Measurements from ENCODE around the gene RARA.

Gene RARA

DNA sequence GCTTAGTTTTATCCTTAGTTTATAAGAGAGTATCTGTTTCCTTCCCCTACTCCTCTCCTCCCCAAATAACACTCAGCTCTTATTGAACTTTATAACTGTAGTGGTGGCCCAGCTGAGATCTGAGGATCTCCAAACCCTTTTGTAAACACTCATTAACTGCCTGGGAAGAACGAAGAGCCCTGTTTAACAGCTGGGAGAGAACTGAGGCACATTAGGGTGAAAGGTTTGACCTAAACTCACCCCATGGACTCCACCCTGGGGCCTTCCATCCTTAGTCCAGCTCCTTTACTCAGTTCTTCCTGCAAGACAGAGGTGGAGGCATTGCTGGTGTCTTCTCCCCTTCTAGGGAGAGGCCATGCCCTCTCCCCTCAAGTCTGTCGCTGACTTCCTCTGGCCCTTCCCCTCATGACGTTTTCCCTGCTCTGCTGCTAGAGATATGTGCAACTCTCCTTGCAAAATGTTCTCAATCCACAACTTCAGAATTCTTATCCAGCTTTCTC, 1.2 kb upstream of the RARA start:
- peaks cover 72% of the 10 kb centered on the region for H3K4me1 ChIP-seq (ENCODE audit: control insufficient read depth, insufficient read depth, low read length, unreplicated experiment)
- no peak overlapping the region for H3K4me3 ChIP-seq (ENCODE audit: low read depth, low read length)
- H3K36me3 ChIP-seq (ENCODE audit: insufficient read depth, low read length), result no peaks in the 10 kb centered on the region; the same call in 1 of the 2 replicates
- H3K27me3 ChIP-seq (ENCODE audit: insufficient read depth, low read length), result no peaks in the 10 kb centered on the region
- no peak overlapping the region for H2AFZ ChIP-seq (ENCODE audit: low read length, unreplicated experiment)
- peak overlapping the region; percentile 33 for H3K27ac ChIP-seq (ENCODE audit: low read depth, low read length)
- peaks cover 2% of the 10 kb centered on the region for H3K79me2 ChIP-seq (ENCODE audit: control insufficient read depth, insufficient read depth, low read length, unreplicated experiment)

DNA sequence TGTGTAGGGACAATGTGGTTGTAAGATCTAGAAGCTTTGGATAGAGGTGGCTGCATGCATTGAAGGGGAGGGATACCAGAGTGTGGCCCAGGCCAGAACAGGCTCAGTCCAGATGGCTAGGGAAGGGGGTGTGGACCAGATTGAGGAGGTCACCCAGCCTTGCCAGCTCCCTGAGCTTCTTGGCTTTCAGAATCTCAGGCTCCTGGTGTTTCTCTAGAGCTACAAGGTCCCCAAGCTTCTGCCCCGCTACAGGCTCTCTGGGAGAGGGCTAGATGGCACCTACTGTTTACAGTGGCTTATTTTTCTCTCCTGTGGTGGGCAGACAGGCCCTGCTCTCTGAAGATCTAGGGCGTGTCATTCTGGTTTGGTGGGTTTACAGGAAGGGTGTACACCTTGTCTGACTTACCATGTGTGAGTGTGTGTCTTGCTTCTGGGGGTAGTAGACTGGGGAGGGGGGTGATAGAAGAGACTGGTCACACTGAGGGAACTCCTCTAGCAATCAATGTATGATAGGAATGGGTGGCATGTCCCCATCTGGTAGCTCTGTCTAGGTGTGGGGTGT, 1.1 kb downstream of the RARA start:
- no peaks in the 10 kb centered on the region for H3K79me2 ChIP-seq (ENCODE audit: control insufficient read depth, insufficient read depth, low read length, unreplicated experiment)
- no peak overlapping the region for H3K4me3 ChIP-seq (ENCODE audit: low read depth, low read length)
- no peak overlapping the region for H2AFZ ChIP-seq (ENCODE audit: low read length, unreplicated experiment)
- H3K27ac ChIP-seq (ENCODE audit: low read depth, low read length), result no peak overlapping the region
- H3K27me3 ChIP-seq (ENCODE audit: insufficient read depth, low read length), result no peaks in the 10 kb centered on the region
- no peaks in the 10 kb centered on the region for H3K36me3 ChIP-seq (ENCODE audit: insufficient read depth, low read length)
- peaks cover 74% of the 10 kb centered on the region for H3K4me1 ChIP-seq (ENCODE audit: control insufficient read depth, insufficient read depth, low read length, unreplicated experiment)

DNA sequence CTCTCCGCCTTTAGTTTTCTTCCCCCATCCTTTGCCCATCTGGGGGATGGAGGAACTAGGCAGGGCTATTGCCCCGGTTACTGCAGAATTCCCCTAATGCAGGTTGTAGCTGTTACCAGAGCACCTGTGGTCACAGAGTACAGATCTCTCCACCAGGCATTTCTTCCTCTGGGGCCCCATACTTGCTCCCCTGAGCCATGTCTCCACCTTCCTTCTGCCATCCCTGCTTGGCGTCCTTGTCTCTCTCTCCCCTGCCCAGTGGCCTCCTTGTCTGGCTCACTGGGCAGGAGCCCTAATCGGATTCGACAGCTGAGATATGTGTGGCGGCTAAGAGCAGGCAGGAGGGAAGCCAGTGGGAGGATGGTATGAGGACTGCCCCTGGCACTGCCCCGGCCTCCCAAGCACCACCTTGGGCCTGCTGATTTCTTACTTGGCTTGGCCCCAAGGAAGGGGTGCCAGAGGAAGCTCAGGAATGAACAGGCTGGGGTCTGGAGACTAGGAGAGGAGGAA, 2.0 kb downstream of the RARA start:
- Histone ChIP-seq H2AFZ (ENCODE audit: low read length, unreplicated experiment) (no peak overlapping the region), H3K27ac (ENCODE audit: low read depth, low read length) (no peak overlapping the region), H3K36me3 (ENCODE audit: insufficient read depth, low read length) (no peaks in the 10 kb centered on the region), H3K4me1 (ENCODE audit: control insufficient read depth, insufficient read depth, low read length, unreplicated experiment) (peaks cover 83% of the 10 kb centered on the region), H3K79me2 (ENCODE audit: control insufficient read depth, insufficient read depth, low read length, unreplicated experiment) (no peaks in the 10 kb centered on the region), H3K4me3 (ENCODE audit: low read depth, low read length) (no peak overlapping the region), H3K27me3 (ENCODE audit: insufficient read depth, low read length) (no peaks in the 10 kb centered on the region)

DNA sequence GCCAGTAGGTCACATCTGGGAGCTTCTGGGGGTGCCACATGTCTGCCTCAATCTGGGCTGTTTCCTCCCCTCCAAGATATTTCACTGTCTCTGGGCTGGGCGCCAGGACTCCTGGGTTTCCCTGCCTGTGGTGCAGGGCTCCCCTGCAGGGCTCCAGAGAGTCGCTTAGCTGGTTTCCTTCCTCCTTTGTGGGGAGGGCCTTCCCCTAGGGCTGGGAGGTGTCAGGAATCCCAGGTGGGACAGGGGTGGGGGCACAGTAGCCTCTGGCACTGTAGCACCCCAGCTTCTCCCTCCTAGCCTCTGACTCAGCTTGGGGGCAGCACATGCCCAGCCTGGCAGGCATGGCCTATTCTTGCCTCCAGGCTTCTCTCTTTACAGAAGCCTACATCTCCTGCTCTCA, 2.6 kb downstream of the RARA start:
- Histone ChIP-seq H3K27me3 (ENCODE audit: insufficient read depth, low read length) (no peaks in the 10 kb centered on the region), H3K4me1 (ENCODE audit: control insufficient read depth, insufficient read depth, low read length, unreplicated experiment) (peaks cover 84% of the 10 kb centered on the region), H3K79me2 (ENCODE audit: control insufficient read depth, insufficient read depth, low read length, unreplicated experiment) (no peaks in the 10 kb centered on the region), H3K36me3 (ENCODE audit: insufficient read depth, low read length) (no peaks in the 10 kb centered on the region), H2AFZ (ENCODE audit: low read length, unreplicated experiment) (no peak overlapping the region), H3K4me3 (ENCODE audit: low read depth, low read length) (no peak overlapping the region), H3K27ac (ENCODE audit: low read depth, low read length) (peak overlapping the region; percentile 52)

DNA sequence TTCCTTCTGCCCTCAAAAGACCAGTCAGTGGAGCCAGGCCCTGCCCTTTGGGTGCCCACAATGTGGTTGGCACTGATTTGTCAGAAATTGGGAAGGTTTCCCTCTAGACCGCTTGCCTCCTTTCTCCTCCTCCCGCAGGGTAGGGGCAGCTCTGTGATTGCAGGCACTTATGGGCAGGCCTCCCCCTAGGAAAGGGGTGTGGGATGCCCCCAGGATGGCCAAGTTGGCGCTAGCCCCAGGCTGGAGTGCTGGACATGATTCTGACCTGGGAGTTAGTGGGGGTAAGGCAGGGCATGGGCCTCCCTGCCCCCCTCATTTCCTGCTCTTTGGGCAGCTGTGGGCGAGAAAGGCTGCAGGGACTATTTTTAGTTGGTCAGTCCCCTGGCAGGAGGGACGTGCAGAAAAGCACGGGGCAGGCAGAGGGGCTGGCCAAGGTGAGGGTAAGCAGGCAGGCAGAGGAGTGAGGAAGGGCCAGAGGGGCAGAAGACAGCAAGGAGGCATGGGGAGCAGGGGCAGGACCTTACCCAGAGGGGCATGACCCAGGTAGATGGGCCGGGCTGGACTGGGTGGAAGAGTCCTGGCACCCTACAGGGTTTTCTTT, 3.3 kb downstream of the RARA start:
- Histone ChIP-seq H3K27me3 (ENCODE audit: insufficient read depth, low read length) (no peaks in the 10 kb centered on the region), H3K4me3 (ENCODE audit: low read depth, low read length) (peak overlapping the region; percentile 11; the same call in 1 of the 2 replicates), H2AFZ (ENCODE audit: low read length, unreplicated experiment) (no peak overlapping the region), H3K36me3 (ENCODE audit: insufficient read depth, low read length) (no peaks in the 10 kb centered on the region), H3K4me1 (ENCODE audit: control insufficient read depth, insufficient read depth, low read length, unreplicated experiment) (peaks cover 83% of the 10 kb centered on the region), H3K27ac (ENCODE audit: low read depth, low read length) (peak overlapping the region; percentile 52), H3K79me2 (ENCODE audit: control insufficient read depth, insufficient read depth, low read length, unreplicated experiment) (no peaks in the 10 kb centered on the region)

DNA sequence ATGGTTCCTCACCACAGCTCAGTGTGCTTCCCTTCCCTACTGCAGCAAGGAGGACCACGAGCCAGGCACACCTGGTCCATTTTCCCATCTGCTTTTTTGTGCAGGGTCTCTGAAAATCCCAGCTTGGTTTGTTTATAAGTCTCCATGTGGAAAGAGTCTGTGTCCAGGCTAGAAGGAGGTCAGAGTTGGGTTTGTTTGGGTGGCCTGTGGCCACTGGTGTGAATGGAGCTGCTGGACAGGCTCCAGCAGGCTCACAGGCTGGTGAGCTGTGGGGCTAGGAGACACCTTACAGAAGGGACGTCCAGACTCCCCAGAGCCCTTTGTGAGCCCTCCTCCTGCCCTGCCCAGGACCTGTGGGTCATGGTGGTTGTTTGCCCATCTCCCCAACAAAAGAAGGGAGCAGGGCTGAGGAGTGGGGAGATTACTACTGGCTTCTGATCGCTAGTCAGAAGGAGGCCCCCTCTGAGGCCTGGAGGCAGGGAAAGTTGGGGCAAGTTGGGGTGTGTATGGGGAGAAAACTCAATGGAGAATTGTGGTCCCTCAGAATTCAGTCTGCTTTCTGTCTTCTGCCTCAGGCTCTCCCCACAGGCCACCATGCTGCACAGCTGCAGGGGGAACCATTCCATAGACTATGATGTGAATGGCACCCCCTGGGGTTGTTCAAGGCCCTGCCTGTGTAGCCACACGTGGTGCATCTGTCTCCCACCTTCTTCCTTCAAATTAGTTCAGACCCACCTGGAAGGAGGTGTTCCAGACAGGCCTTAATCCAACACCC, 4.1 kb downstream of the RARA start:
- Histone ChIP-seq H3K27me3 (ENCODE audit: insufficient read depth, low read length) (no peaks in the 10 kb centered on the region), H3K27ac (ENCODE audit: low read depth, low read length) (peak overlapping the region; percentile 52; the same call in 1 of the 2 replicates), H3K4me3 (ENCODE audit: low read depth, low read length) (no peak overlapping the region), H3K79me2 (ENCODE audit: control insufficient read depth, insufficient read depth, low read length, unreplicated experiment) (no peaks in the 10 kb centered on the region), H3K36me3 (ENCODE audit: insufficient read depth, low read length) (no peaks in the 10 kb centered on the region), H2AFZ (ENCODE audit: low read length, unreplicated experiment) (no peak overlapping the region), H3K4me1 (ENCODE audit: control insufficient read depth, insufficient read depth, low read length, unreplicated experiment) (peaks cover 76% of the 10 kb centered on the region)

DNA sequence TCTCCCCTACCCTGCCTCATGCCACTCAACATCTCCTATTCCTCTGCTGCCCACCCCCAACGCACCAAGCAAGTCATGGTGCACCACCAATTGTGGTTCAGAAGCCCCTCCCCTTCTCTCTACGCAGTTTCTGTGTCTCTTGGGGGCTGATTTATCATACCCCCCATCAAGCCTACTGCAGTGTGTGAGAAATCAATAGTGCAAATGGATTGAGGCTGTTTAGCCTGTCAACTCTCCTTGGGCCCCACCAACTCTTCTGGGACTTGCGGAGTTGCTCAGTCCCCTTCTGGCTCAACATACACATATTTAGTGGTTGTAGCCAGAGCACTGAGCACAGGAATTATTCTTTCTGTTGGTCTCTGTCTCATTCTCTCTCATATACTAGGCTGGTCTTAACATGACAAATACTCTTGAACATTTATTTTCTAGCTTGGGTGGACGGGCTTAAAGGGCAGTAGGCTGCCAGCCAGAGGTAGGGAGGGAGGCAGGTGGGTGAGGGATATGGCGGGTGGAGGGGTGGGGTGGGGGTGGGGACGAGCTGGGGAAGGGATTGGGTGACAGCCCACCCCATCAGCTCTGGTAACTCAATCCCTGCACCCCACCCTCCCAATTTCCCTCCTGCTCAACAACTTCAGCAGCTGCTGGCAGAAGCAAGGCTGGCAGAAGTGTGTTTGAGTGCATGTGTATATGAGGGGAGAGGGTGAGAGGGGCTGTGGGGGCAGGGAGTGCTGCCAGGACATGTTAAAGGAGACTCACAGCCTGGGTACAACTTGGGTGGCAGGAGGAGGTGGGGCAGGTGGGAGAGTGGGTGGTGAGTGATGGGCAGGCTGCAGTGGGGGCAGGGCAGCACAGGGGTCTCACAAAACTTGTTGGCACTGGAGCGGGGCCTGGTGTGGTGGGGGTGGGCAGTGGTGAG, 4.9 kb downstream of the RARA start:
- Histone ChIP-seq H3K4me3 (ENCODE audit: low read depth, low read length) (no peak overlapping the region), H3K27me3 (ENCODE audit: insufficient read depth, low read length) (no peaks in the 10 kb centered on the region), H3K36me3 (ENCODE audit: insufficient read depth, low read length) (no peaks in the 10 kb centered on the region), H3K79me2 (ENCODE audit: control insufficient read depth, insufficient read depth, low read length, unreplicated experiment) (peaks cover 8% of the 10 kb centered on the region), H3K27ac (ENCODE audit: low read depth, low read length) (0 out of 2 replicates have a peak overlapping the region, but pooled peaks have one; percentile 14), H2AFZ (ENCODE audit: low read length, unreplicated experiment) (no peak overlapping the region), H3K4me1 (ENCODE audit: control insufficient read depth, insufficient read depth, low read length, unreplicated experiment) (peaks cover 69% of the 10 kb centered on the region)

DNA sequence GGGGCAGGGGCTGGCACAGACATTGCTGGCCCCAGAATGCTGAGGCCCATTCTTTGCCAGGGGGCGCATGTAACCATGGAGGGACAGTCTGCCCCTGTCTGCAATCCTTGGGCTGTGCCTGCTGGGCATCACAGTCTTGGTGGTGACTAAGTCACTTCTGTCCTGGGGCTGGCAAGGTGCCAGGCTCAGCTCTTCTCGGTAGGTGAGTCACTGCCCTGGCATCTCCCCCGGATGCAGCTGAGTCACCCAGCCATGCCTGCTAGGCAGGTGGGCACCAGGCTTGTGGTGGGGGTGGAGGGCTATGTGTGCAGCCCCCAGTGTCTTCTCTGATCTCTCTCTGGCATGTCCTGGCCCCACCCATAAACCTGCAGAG, 5.6 kb downstream of the RARA start:
- H2AFZ ChIP-seq (ENCODE audit: low read length, unreplicated experiment), result no peak overlapping the region

DNA sequence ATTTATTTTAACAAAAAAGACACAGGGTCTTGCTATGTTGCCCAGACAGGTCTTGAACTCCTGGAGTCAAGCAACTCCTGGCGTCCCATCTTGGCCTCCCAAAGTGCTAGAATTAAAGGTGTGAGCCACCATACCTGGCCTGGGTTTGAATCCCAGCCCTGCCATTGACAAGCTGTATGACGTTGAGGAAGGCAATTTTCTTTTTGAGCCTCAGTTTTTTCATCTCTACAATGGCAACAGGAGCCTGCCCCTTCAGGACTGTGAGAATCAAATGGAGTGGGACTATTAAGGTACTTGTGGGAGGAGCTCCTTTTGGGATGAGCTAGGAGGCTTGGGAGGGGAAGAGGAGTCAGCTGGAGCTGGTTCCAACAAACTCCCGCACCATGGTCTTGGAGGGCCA, 6.2 kb downstream of the RARA start:
- no peak overlapping the region for H3K4me3 ChIP-seq (ENCODE audit: low read depth, low read length)
- H2AFZ ChIP-seq (ENCODE audit: low read length, unreplicated experiment), result no peak overlapping the region
- no peaks in the 10 kb centered on the region for H3K36me3 ChIP-seq (ENCODE audit: insufficient read depth, low read length)
- peaks cover 67% of the 10 kb centered on the region for H3K4me1 ChIP-seq (ENCODE audit: control insufficient read depth, insufficient read depth, low read length, unreplicated experiment)
- H3K27ac ChIP-seq (ENCODE audit: low read depth, low read length), result no peak overlapping the region
- H3K27me3 ChIP-seq (ENCODE audit: insufficient read depth, low read length), result no peaks in the 10 kb centered on the region
- H3K79me2 ChIP-seq (ENCODE audit: control insufficient read depth, insufficient read depth, low read length, unreplicated experiment), result peaks cover 21% of the 10 kb centered on the region

More for the DNA sequence above, 5.6 kb downstream of the RARA start:
- Histone ChIP-seq H3K36me3 (ENCODE audit: insufficient read depth, low read length) (no peaks in the 10 kb centered on the region), H3K79me2 (ENCODE audit: control insufficient read depth, insufficient read depth, low read length, unreplicated experiment) (peaks cover 14% of the 10 kb centered on the region), H3K27ac (ENCODE audit: low read depth, low read length) (0 out of 2 replicates have a peak overlapping the region, but pooled peaks have one; percentile 14), H3K27me3 (ENCODE audit: insufficient read depth, low read length) (no peaks in the 10 kb centered on the region), H3K4me3 (ENCODE audit: low read depth, low read length) (no peak overlapping the region), H3K4me1 (ENCODE audit: control insufficient read depth, insufficient read depth, low read length, unreplicated experiment) (peaks cover 64% of the 10 kb centered on the region)

Measured in ACC112 (cell line).